HG03159 (cell line): Measurements from ENCODE around the gene OR6P1.

Experiments
- ATAC-seq: cut with Tn5 transposase; IDR thresholded peaks from one replicate; pipeline ENCODE4 v1.9.1; 2021; ENCODE audit warnings: mild to moderate bottlenecking, moderate library complexity; ENCODE audit not compliant: unreplicated experiment

The OR6P1 gene, protein sequence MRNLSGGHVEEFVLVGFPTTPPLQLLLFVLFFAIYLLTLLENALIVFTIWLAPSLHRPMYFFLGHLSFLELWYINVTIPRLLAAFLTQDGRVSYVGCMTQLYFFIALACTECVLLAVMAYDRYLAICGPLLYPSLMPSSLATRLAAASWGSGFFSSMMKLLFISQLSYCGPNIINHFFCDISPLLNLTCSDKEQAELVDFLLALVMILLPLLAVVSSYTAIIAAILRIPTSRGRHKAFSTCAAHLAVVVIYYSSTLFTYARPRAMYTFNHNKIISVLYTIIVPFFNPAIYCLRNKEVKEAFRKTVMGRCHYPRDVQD

GRCh38 chr1:158570480-158570879, at the start of gene OR6P1:
Gene OR6P1 (minus strand): TSS chr1:158570580. CDS start chr1:158563604, 6,976 bp downstream.
- no peak for ATAC-seq

GRCh38 chr1:158613764-158614163, 43.4 kb upstream of the OR6P1 start:
- no peak for ATAC-seq

DNA sequence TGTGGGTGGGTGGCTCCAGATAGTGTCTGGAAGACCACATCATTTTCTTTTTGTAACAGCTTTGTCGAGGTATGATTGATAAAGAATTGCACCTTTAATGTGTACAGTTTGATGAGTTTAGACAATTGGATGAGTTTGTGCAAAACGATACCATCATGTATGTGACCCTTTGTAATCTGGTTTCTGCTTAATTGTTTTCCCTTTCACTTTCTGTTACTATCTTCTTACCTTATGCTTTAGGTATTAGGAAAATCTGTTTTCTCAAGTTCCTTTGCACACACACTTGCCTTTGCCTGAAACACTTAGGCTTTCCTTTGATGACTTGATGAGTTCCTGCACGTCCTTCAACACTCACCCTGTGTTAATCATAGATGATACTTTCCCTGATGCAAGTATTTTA, 41.5 kb upstream of the OR6P1 start:
- no peak for ATAC-seq

GRCh38 chr1:158607296-158607695, 36.9 kb upstream of the OR6P1 start:
- ATAC-seq: no peak

DNA sequence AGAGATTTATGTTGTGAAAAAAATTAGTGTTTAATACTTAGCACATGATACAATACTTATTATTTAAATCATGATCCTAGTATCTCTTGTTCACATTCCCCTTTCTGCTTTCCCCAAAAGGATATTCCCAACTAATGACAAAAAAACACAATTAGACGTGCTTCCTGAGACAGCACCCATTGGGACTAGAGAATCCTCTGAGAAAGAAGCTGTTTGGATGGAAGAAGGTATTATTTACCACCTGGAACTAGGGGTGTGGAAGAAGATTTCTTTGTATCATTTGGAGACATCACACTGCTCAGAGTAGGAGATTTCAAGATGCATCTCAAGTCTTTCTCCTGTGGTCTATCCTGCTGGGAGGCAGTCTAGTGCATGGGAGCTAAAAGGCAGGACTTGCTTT, 34.6 kb upstream of the OR6P1 start, which contains the start of gene OR10Z1:
Gene OR10Z1 (plus strand): TSS at position 301 of the 400 bp plus-strand sequence. CDS start 1,171 bp downstream, outside the sequence.
- no peak for ATAC-seq

GRCh38 chr1:158600735-158601134, 30.4 kb upstream of the OR6P1 start:
- no peak for ATAC-seq

GRCh38 chr1:158586942-158587341, 16.6 kb upstream of the OR6P1 start:
- ATAC-seq: no peak

- ATAC-seq: no peak
Measured at GRCh38 chr1:158583962-158584361, 13.6 kb upstream of the OR6P1 start.

DNA sequence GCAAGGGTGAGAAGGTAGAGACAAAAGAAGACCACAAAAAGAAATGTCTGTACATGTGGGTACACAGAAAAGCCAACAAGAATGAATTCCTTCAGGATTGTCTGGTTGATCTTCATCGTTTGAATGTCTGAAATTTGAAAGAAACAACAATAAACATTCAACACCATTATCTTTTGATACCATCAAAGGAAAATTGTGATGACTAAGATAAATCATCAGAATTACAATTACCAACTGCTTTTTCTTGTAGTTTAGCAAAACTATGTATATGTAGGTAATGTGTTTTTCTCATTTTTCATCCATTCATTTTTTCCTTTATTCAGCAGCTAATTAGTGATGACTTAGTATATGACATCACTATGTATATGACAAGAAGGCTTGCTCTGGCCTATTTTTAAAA, 9.4 kb upstream of the OR6P1 start, which contains the start of gene OR10X1:
Gene OR10X1 (minus strand): TSS at position 167 of the 400 bp plus-strand sequence. CDS start 0 bp downstream, at position 167.
- ATAC-seq: no peak

DNA sequence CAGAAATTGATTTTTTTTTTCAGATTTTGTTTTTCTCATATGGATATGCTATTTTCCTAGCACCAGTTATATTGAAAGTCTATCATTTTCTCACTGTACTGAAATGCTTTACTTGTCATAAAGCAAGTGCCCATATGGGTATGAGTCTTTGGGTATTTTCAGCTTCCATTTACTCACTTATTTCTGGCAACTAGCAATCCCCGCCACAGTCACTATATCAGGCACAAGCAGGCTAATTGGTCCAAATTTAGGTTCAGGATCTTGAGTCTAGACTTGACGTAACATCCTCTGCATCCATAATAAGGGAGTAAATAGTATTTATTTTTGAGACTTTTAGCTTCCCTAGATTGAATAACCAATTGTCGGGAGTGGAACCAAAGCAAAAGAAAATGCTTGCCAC, 7.2 kb upstream of the OR6P1 start:
- ATAC-seq: no peak

- ATAC-seq: no peak
Measured at GRCh38 chr1:158572226-158572625, 1.8 kb upstream of the OR6P1 start.

- ATAC-seq: no peak
Measured at GRCh38 chr1:158564608-158565007, 5.8 kb downstream of the OR6P1 start.

DNA sequence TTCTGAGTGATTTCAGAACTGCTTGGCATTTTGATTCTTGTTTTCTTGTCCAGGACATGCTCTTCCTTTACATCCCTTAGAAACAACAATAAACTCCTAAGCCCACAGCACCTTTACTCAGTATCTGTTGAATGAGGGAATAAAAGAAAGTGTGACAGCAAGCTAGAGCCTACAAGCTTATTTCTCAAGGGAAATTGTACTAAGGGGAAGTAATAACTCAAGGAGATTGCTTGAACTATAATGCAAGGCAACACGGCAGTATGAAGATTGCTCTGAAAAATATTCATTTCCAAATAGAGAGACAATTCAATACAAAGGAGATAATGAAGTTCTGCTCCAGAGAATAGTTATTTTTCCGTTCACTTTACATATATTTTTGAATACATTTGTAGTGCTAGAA, 6.5 kb downstream of the OR6P1 start:
- ATAC-seq: no peak

GRCh38 chr1:158559696-158560095, 10.7 kb downstream of the OR6P1 start:
- ATAC-seq: no peak

DNA sequence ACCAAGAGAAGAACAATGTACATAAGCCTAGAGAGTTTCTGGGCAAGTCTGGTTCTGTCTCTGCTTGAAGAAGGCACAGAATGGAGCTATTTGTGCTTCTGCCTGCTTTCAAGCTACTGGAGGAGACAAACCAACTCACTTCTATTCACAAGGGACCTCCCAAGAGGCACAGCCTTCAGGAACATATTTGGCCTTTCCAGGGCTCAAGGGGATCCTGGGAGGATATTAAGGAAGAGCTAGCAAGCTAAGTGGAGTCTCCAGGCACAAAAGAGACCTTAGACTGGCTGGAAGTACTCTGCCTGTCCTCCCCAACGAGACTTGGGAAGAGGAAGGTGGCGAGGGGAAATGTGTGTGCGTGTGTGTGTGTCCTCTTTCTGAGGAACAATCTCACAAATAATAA, 16.0 kb downstream of the OR6P1 start, which contains the start of gene OR6Y1:
Gene OR6Y1 (minus strand): TSS at position 54 of the 400 bp plus-strand sequence. CDS start 6,300 bp downstream, outside the sequence.
- ATAC-seq: no peak

GRCh38 chr1:158552296-158552695, 18.1 kb downstream of the OR6P1 start:
- no peak for ATAC-seq

DNA sequence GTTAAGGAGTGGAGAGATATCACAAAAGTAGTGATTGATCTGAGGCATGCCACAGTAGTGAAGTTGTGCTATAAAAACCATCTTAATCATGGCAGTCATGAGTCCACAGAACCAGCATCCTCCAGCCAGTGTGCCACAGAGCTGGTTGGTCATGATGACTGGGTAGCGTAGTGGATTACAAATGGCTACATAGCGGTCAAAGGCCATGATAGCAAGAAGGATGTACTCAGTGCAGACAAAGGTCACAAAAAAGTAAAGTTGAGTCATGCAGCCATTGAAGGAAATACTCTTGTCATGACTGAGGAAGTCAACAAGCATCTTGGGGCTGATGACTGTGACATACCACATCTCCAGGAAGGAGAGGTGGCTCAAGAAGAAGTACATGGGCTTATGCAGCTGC, 22.8 kb downstream of the OR6P1 start:
- no peak for ATAC-seq

DNA sequence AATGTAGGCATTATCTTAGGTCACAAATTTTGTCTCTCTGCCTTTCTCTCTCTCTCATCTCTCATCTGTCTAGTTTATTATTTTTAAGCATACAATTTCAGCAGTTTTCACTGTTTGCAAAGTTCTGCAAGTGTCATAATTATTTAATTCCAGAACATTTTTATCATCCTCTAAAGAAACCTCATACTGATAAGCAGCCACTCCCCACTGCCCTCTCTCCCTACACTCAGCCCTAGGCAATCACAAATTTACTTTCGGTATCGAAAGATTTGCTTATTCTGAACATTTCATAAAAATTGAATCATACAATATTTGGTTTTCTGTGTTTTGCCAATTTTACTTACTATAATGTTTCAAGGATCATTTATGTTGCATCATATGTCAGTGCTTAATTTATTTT, 32.8 kb downstream of the OR6P1 start:
- ATAC-seq: no peak

DNA sequence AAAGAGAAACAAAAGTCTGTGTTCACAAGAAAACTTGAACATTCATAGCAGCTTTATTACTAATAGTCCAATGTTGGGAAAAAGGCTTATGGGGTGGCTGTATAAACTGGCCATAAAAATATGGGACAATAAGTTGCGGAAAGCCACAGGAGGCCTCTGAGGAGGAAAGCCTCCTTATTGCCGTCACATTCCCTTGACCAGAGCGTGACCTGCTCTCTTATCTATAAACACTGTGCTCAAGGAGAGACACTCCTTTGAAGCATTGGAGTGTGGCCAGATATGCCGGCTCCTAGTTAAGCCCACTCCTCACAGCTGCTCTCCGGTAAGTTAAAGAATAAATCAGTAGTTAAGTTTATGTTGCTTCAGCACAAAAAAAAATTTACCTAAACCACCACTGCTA, 35.9 kb downstream of the OR6P1 start:
- no peak for ATAC-seq

- peak; percentile 72 for ATAC-seq
Measured at GRCh38 chr1:158527190-158527815, 43.1 kb downstream of the OR6P1 start.

- ATAC-seq: no peak
Measured at GRCh38 chr1:158521666-158522058, 48.7 kb downstream of the OR6P1 start.

DNA sequence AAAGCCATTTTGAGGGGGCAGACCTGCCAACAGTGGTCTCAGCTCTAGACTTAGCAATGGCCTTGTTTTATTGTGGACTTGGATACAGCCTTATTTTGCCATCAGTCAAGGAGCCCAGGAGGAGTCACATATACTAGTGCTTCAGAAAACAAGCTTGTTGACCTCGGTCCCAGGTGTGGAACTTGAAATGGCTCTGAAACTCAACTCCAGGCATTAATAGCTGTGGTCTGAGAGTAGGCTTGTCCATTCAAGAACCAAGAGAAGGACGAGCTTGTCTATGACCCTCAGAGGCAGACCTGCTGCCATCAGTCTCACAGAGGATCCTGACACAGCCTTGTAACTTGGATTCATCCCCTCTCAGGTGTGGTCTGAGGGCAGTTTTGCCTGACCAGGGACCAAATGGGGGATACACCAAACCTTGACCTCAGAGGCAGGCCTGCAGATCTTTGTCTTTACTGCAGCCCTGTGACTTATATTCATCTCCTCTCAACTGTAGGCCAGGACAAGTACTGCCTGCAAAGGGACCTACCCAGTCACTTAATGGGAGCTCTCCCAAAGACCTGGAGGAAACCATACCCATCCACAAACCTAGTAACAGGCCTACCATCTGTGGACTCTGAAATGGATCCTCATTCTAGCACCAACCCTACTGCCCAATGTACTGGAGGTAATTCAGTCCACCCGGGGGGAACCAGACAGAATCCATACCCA, 49.3 kb downstream of the OR6P1 start:
- no peak for ATAC-seq
